ENCODE data around the gene ALOX12B. TPM values are rescaled to one million over a fixed set of nuclear protein-coding genes. Genes with fewer than 3 reads are reported as not detected.
"Not testable (repeated sequence)": the region's sequence is repeated elsewhere in the genome, so short reads cannot be mapped to it uniquely, and the experiment has no call there.

The ALOX12B gene
- total RNA-seq, 2 donors from 2014 or later = not detected

GRCh38 chr17:8031261-8031661 lies 56.3 kb downstream of the ALOX12B start:
- TF ChIP-seq POLR2A (IDR thresholded peaks at IDR 0.05) = no peak
- TF ChIP-seq, protein P1, sequence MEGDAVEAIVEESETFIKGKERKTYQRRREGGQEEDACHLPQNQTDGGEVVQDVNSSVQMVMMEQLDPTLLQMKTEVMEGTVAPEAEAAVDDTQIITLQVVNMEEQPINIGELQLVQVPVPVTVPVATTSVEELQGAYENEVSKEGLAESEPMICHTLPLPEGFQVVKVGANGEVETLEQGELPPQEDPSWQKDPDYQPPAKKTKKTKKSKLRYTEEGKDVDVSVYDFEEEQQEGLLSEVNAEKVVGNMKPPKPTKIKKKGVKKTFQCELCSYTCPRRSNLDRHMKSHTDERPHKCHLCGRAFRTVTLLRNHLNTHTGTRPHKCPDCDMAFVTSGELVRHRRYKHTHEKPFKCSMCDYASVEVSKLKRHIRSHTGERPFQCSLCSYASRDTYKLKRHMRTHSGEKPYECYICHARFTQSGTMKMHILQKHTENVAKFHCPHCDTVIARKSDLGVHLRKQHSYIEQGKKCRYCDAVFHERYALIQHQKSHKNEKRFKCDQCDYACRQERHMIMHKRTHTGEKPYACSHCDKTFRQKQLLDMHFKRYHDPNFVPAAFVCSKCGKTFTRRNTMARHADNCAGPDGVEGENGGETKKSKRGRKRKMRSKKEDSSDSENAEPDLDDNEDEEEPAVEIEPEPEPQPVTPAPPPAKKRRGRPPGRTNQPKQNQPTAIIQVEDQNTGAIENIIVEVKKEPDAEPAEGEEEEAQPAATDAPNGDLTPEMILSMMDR (IDR thresholded peaks at IDR 0.05) = no peak
- DNase-seq = no peak
- H3K27ac ChIP-seq = no peak overlapping the region
- intact Hi-C loops (cut with DNase I) = no loop called here
- ATAC-seq = no peak
- H3K4me1 ChIP-seq = no peaks in the 10 kb centered on the region
- no peaks in the 10 kb centered on the region for H3K27me3 ChIP-seq
- no peak overlapping the region for H3K4me3 ChIP-seq
- H3K9me3 ChIP-seq = no peaks in the 10 kb centered on the region
- WGBS, 2 donors = 60 to 67% methylated on average over 3 to 6 of the region's 6 CpGs
- no peaks in the 10 kb centered on the region for H3K36me3 ChIP-seq (replicated peaks in 1 of 2; ENCODE audit: insufficient read depth in 1 of 2, low read depth in 2 of 2)

GRCh38 chr17:8029121-8029520 lies 58.4 kb downstream of the ALOX12B start:
- H3K4me1 ChIP-seq = no peaks in the 10 kb centered on the region
- no peaks in the 10 kb centered on the region for H3K9me3 ChIP-seq
- intact Hi-C loops (cut with DNase I) = no loop called here
- WGBS, 2 donors = 63 to 70% methylated on average over 5 of the region's 5 CpGs
- no peaks in the 10 kb centered on the region for H3K27me3 ChIP-seq
- no peak overlapping the region for H3K4me3 ChIP-seq
- H3K27ac ChIP-seq = no peak overlapping the region
- no peak for TF ChIP-seq POLR2A (IDR thresholded peaks at IDR 0.05)
- TF ChIP-seq, protein P1 (IDR thresholded peaks at IDR 0.05) = no peak
- H3K36me3 ChIP-seq (replicated peaks in 1 of 2; ENCODE audit: insufficient read depth in 1 of 2, low read depth in 2 of 2) = no peaks in the 10 kb centered on the region
- ATAC-seq = no peak
- DNase-seq = no peak

GRCh38 chr17:8025176-8025911 lies 62.2 kb downstream of the ALOX12B start:
- H3K36me3 ChIP-seq (replicated peaks in 1 of 2; ENCODE audit: insufficient read depth in 1 of 2, low read depth in 2 of 2) = no peaks in the 10 kb centered on the region
- TF ChIP-seq, protein P1 (IDR thresholded peaks at IDR 0.05) = no peak
- no peak for TF ChIP-seq POLR2A (IDR thresholded peaks at IDR 0.05)
- intact Hi-C loops (cut with DNase I) = no loop called here
- no peaks in the 10 kb centered on the region for H3K27me3 ChIP-seq
- no peak for DNase-seq
- 70 to 84% methylated on average over 4 to 9 of the region's 9 CpGs for WGBS, 2 donors
- H3K27ac ChIP-seq = no peak overlapping the region
- H3K4me1 ChIP-seq = no peaks in the 10 kb centered on the region
- H3K9me3 ChIP-seq = no peaks in the 10 kb centered on the region
- H3K4me3 ChIP-seq = no peak overlapping the region
- no peak for ATAC-seq

- H3K27me3 ChIP-seq; H3K9me3 ChIP-seq; intact Hi-C loops (cut with DNase I); ATAC-seq; H3K4me3 ChIP-seq; H3K4me1 ChIP-seq; DNase-seq; H3K27ac ChIP-seq; H3K36me3 ChIP-seq (replicated peaks in 1 of 2; ENCODE audit: insufficient read depth in 1 of 2, low read depth in 2 of 2): not testable (repeated sequence)
- 77 to 85% methylated on average over 6 of the region's 6 CpGs for WGBS, 2 donors
Measured at GRCh38 chr17:8024161-8024560, 63.4 kb downstream of the ALOX12B start.

Small RNAs within 50 kb of the gene (microRNA-seq; reads per million reads assigned to microRNA genes)
- gene MIR4314 (ENCODE audit: borderline number of aligned reads in 2 of 2, borderline replicate concordance in 2 of 2) = 0 reads per million in 2 donors

Small RNAs within 50 kb of the gene (small RNA-seq; reads per million reads assigned to genes)
- not detected for gene MIR4314

Other genes starting within 250 kb of the ALOX12B start
- 10 to 100 TPM in 1 of 2 donors, 1 to 10 TPM in 1; 6.0 to 16.2 TPM for gene TMEM88, start 232.7 kb downstream of the ALOX12B start, total RNA-seq
- 10 to 100 TPM; 25.7 to 50.1 TPM for gene NAA38, start 230.2 kb downstream of the ALOX12B start, total RNA-seq
- gene CYB5D1, start 229.7 kb downstream of the ALOX12B start, total RNA-seq = 10 to 100 TPM in 1 of 2 donors, 1 to 10 TPM in 1; 5.7 to 16.5 TPM
- 10 to 100 TPM; 53.7 to 69.9 TPM for gene CHD3, start 198.9 kb downstream of the ALOX12B start, total RNA-seq
- 1 to 10 TPM; 2.9 to 3.0 TPM for gene RNF227, start 171.4 kb downstream of the ALOX12B start, total RNA-seq
- gene KCNAB3, start 157.9 kb downstream of the ALOX12B start, total RNA-seq = 1 to 10 TPM; 1.3 to 1.6 TPM
- gene TRAPPC1, start 155.8 kb downstream of the ALOX12B start, total RNA-seq = 10 to 100 TPM; 10.5 to 40.0 TPM
- gene CNTROB, start 155.5 kb downstream of the ALOX12B start, total RNA-seq = 10 to 100 TPM; 14.0 to 27.0 TPM
- gene GUCY2D, start 85.1 kb downstream of the ALOX12B start, total RNA-seq = not detected
- gene ALOX15B, start 48.7 kb downstream of the ALOX12B start, total RNA-seq = 1 to 10 TPM in 1 of 2 donors, not detected in 1; 1.3 TPM
- not detected for gene ALOXE3, start 30.8 kb upstream of the ALOX12B start, total RNA-seq
- gene HES7, start 36.4 kb upstream of the ALOX12B start, total RNA-seq = not detected
- gene PER1, start 64.7 kb upstream of the ALOX12B start, total RNA-seq = 10 to 100 TPM; 27.5 to 78.8 TPM
- 10 to 100 TPM; 16.3 to 26.4 TPM for gene VAMP2, start 75.2 kb upstream of the ALOX12B start, total RNA-seq
- 10 to 100 TPM in 1 of 2 donors, 1 to 10 TPM in 1; 7.6 to 12.7 TPM for gene TMEM107, start 88.7 kb upstream of the ALOX12B start, total RNA-seq
- gene BORCS6, start 102.5 kb upstream of the ALOX12B start, total RNA-seq = 10 to 100 TPM; 11.9 to 16.2 TPM
- not detected for gene AURKB, start 122.9 kb upstream of the ALOX12B start, total RNA-seq
- 10 to 100 TPM; 25.7 to 49.1 TPM for gene CTC1, start 160.3 kb upstream of the ALOX12B start, total RNA-seq
- 10 to 100 TPM in 1 of 2 donors, 1 to 10 TPM in 1; 9.9 to 33.0 TPM for gene PFAS, start 161.6 kb upstream of the ALOX12B start, total RNA-seq
- gene RANGRF, start 201.0 kb upstream of the ALOX12B start, total RNA-seq = 10 to 100 TPM in 1 of 2 donors, 1 to 10 TPM in 1; 4.7 to 13.5 TPM
- gene SLC25A35, start 207.7 kb upstream of the ALOX12B start, total RNA-seq = 1 to 10 TPM; 1.0 to 7.6 TPM
- 1 to 10 TPM; 2.3 to 6.3 TPM for gene ARHGEF15, start 222.5 kb upstream of the ALOX12B start, total RNA-seq